GM23338 (cell line): Measurements from ENCODE around the gene TMEM176B. TPM values are rescaled to one million over a fixed set of nuclear protein-coding genes. Genes with fewer than 3 reads are reported as not detected.

ENCODE experiments used
- ATAC-seq: fragments of 200-7000 bp; cut with Tn5 transposase; 3 replicates; pipeline ENCODE4 v1.9.1; 2020
- DNase-seq: peaks from one replicate; pipeline ENCODE4 v3.0.0-alpha.2; 2015; ENCODE audit warnings: low spot score
- H2AFZ ChIP-seq: fragments of 200-600 bp; sonication (generic); 2 replicates; pipeline ENCODE4 v1.8.0; 2016; ENCODE audit warnings: antibody characterized with exemption, mild to moderate bottlenecking, moderate library complexity
- H3F3A ChIP-seq: fragments of 200-600 bp; sonication (generic); replicated peaks from 2 replicates; pipeline ENCODE4 v1.8.0; 2017; ENCODE audit warnings: antibody characterized with exemption, mixed run types, low read depth
- H3K27ac ChIP-seq: fragments of 200-600 bp; sonication (generic); 2 replicates; pipeline ENCODE4 v1.6.1; 2016; ENCODE audit warnings: low read depth
- H3K27me3 ChIP-seq: fragments of 200-600 bp; sonication (generic); 2 replicates; pipeline ENCODE4 v1.8.0; 2016; ENCODE audit warnings: mild to moderate bottlenecking, mixed run types, moderate library complexity; ENCODE audit not compliant: insufficient read depth
- H3K36me3 ChIP-seq: fragments of 200-600 bp; sonication (generic); 2 replicates; pipeline ENCODE4 v1.8.0; 2016; ENCODE audit warnings: mild to moderate bottlenecking; ENCODE audit not compliant: insufficient read depth
- H3K4me1 ChIP-seq: fragments of 200-600 bp; sonication (generic); 2 replicates; pipeline ENCODE4 v1.8.0; 2016; ENCODE audit warnings: mild to moderate bottlenecking, moderate library complexity; ENCODE audit not compliant: insufficient read depth
- H3K4me2 ChIP-seq: fragments of 200-600 bp; sonication (generic); 2 replicates; pipeline ENCODE4 v1.7.1; 2017; ENCODE audit warnings: mixed run types
- H3K4me3 ChIP-seq: fragments of 200-600 bp; sonication (generic); 2 replicates; pipeline ENCODE4 v1.6.1; 2016; ENCODE audit warnings: mixed run types
- H3K79me2 ChIP-seq: fragments of 200-600 bp; sonication (generic); replicated peaks from 2 replicates; pipeline ENCODE4 v1.8.0; 2017; ENCODE audit warnings: mild to moderate bottlenecking; ENCODE audit not compliant: insufficient read depth
- H3K9me2 ChIP-seq: fragments of 200-600 bp; sonication (generic); 2 replicates; pipeline ENCODE4 v1.8.0; 2017; ENCODE audit not compliant: insufficient read depth
- H4K20me1 ChIP-seq: fragments of 200-600 bp; sonication (generic); replicated peaks from 2 replicates; pipeline ENCODE4 v1.8.0; 2017; ENCODE audit warnings: mild to moderate bottlenecking; ENCODE audit not compliant: insufficient read depth
- H3K27ac Mint-ChIP-seq: 2 replicates; pipeline ENCODE4 v1.8.0; 2020; ENCODE audit warnings: inconsistent platforms, mild to moderate bottlenecking, moderate library complexity, mixed read lengths
- H3K27me3 Mint-ChIP-seq: 3 replicates; pipeline ENCODE4 v1.8.0; 2022; ENCODE audit warnings: low read depth, mild to moderate bottlenecking, moderate library complexity, mixed read lengths, inconsistent platforms; ENCODE audit not compliant: insufficient read depth, poor library complexity
- H3K36me3 Mint-ChIP-seq: 3 replicates; pipeline ENCODE4 v1.8.0; 2021; ENCODE audit warnings: low read depth, mild to moderate bottlenecking, inconsistent platforms, moderate library complexity, mixed read lengths
- H3K4me1 Mint-ChIP-seq: 3 replicates; pipeline ENCODE4 v1.8.0; 2020; ENCODE audit warnings: mild to moderate bottlenecking, inconsistent platforms, mixed read lengths
- H3K4me3 Mint-ChIP-seq: 3 replicates; pipeline ENCODE4 v1.8.0; 2021; ENCODE audit warnings: moderate library complexity, mild to moderate bottlenecking, inconsistent platforms, mixed read lengths
- H3K9me3 Mint-ChIP-seq: 3 replicates; pipeline ENCODE4 v1.8.0; 2020; ENCODE audit warnings: moderate library complexity, mild to moderate bottlenecking, inconsistent platforms, mixed read lengths
- CREB1 ChIP-seq: fragments of 250-450 bp; sonication (Bioruptor Pico); IDR thresholded peaks from 2 replicates; pipeline ENCODE4 v1.5.0; 2020; ENCODE audit warnings: low read depth, mild to moderate bottlenecking, moderate library complexity
- CTCF ChIP-seq, 2 experiments: fragments of 200-600 bp in 1 of 2; sonication (generic) in 1 of 2; conservative IDR thresholded peaks; 2 replicates each; pipeline versions ENCODE4 v1.5.1 to v1.6.1; 2016 to 2017; ENCODE audit warnings: antibody characterized with exemption in 2 of 2, low read depth in 2 of 2, mild to moderate bottlenecking in 2 of 2, moderate library complexity in 1 of 2
- ETS1 ChIP-seq: IDR thresholded peaks from 2 replicates; pipeline ENCODE4 v1.6.1; 2016; ENCODE audit warnings: antibody characterized with exemption
- POLR2AphosphoS5 ChIP-seq: IDR thresholded peaks from 2 replicates; pipeline ENCODE4 v1.6.1; 2016; ENCODE audit warnings: antibody characterized with exemption, low read depth
- STAT1 ChIP-seq: IDR thresholded peaks from one replicate; pipeline ENCODE4 v1.6.1; 2016; ENCODE audit warnings: antibody characterized with exemption; ENCODE audit not compliant: unreplicated experiment
- ZNF114 ChIP-seq: fragments of 250-450 bp; sonication (Bioruptor Pico); IDR thresholded peaks from 2 replicates; pipeline ENCODE4 v1.5.0; 2020; ENCODE audit warnings: mild to moderate bottlenecking, moderate library complexity
- ZNF331 ChIP-seq: fragments of 250-450 bp; sonication (Bioruptor Pico); IDR thresholded peaks from 2 replicates; pipeline ENCODE4 v1.5.0; 2020; ENCODE audit warnings: low read depth, mild to moderate bottlenecking, moderate library complexity
- ZNF462 ChIP-seq: fragments of 250-450 bp; sonication (Bioruptor Pico); IDR thresholded peaks from 2 replicates; pipeline ENCODE4 v1.5.0; 2020; ENCODE audit warnings: mild to moderate bottlenecking, moderate library complexity
- polyA plus RNA-seq: library from polyadenylated mRNA; unstranded; fragments of >200 nt; fragmentation: Nextera tagmentation; extraction: Ambion mirVana; gene quantifications from 2 replicates; pipeline ENCODE4 v1.2.1, GENCODE V29; 2016
- total RNA-seq: library from RNA; depleted of rRNA; stranded (reverse); fragments of >200 nt; shearing (Covaris generic); gene quantifications from 2 replicates; pipeline ENCODE4 v1.2.3, GENCODE V29; 2014

Gene TMEM176B
- total and polyA plus RNA-seq, 2 experiments from 2014 or later: 0.35 to 0.42 TPM

GRCh38 chr7:150820578-150821198 is 20.5 kb upstream of the TMEM176B start:
- H3K4me1 Mint-ChIP-seq: peaks cover 14% of the 10 kb centered on the region; the same call in 2 of the 3 replicates
- H3K27ac ChIP-seq: no peak overlapping the region
- TF ChIP-seq CTCF (conservative IDR thresholded peaks at IDR 0.05; ENCODE audit: low read depth in 2 of 2) (no peak), ZNF114 (CRISPR knock-in tag) (no peak)

GRCh38 chr7:150820148-150820547 is 20.0 kb upstream of the TMEM176B start:
- no peak overlapping the region for H3K27ac ChIP-seq
- H3F3A ChIP-seq: no peaks in the 10 kb centered on the region
- no peaks in the 10 kb centered on the region; the same call in 1 of the 2 replicates for H4K20me1 ChIP-seq
- no peaks in the 10 kb centered on the region; the same call in 1 of the 2 replicates for H3K36me3 ChIP-seq
- H2AFZ ChIP-seq: no peak overlapping the region
- H3K4me2 ChIP-seq: no peak overlapping the region
- H3K4me3 Mint-ChIP-seq: no peak overlapping the region
- peaks cover 1% of the 10 kb centered on the region for H3K27me3 Mint-ChIP-seq
- H3K4me3 ChIP-seq: no peak overlapping the region
- H3K27ac Mint-ChIP-seq: no peak overlapping the region
- peaks cover 14% of the 10 kb centered on the region; the same call in 2 of the 3 replicates for H3K4me1 Mint-ChIP-seq
- ATAC-seq (no peak), DNase-seq (no peak)
- no peaks in the 10 kb centered on the region for H3K79me2 ChIP-seq
- peaks cover 5% of the 10 kb centered on the region; the same call in 2 of the 3 replicates for H3K36me3 Mint-ChIP-seq
- no peaks in the 10 kb centered on the region for H3K9me2 ChIP-seq
- no peaks in the 10 kb centered on the region for H3K27me3 ChIP-seq
- H3K4me1 ChIP-seq: no peaks in the 10 kb centered on the region
- peaks cover 5% of the 10 kb centered on the region; the same call in 1 of the 3 replicates for H3K9me3 Mint-ChIP-seq
- TF ChIP-seq ZNF462 (no peak), CTCF (conservative IDR thresholded peaks at IDR 0.05; ENCODE audit: low read depth in 2 of 2) (no peak), POLR2AphosphoS5 (no peak), STAT1 (no peak), ETS1 (no peak), CREB1 (CRISPR knock-in tag) (no peak), ZNF331 (CRISPR knock-in tag) (no peak), ZNF114 (CRISPR knock-in tag) (no peak)

More at GRCh38 chr7:150820578-150821198, 20.5 kb upstream of the TMEM176B start:
- Histone ChIP-seq H3K79me2 (no peaks in the 10 kb centered on the region), H4K20me1 (no peaks in the 10 kb centered on the region; the same call in 1 of the 2 replicates), H3K4me2 (no peak overlapping the region), H2AFZ (no peak overlapping the region), H3K27me3 (no peaks in the 10 kb centered on the region), H3K4me1 (no peaks in the 10 kb centered on the region), H3K4me3 (no peak overlapping the region), H3K9me2 (no peaks in the 10 kb centered on the region), H3F3A (no peaks in the 10 kb centered on the region), H3K36me3 (no peaks in the 10 kb centered on the region; the same call in 1 of the 2 replicates)
- H3K27ac Mint-ChIP-seq: no peak overlapping the region
- H3K36me3 Mint-ChIP-seq: peaks cover 3% of the 10 kb centered on the region; the same call in 2 of the 3 replicates
- peaks cover 4% of the 10 kb centered on the region; the same call in 1 of the 3 replicates for H3K9me3 Mint-ChIP-seq
- H3K4me3 Mint-ChIP-seq: no peak overlapping the region
- ATAC-seq (no peak), DNase-seq (no peak)
- peaks cover 1% of the 10 kb centered on the region for H3K27me3 Mint-ChIP-seq
